HT1080 (cell line): Measurements from ENCODE around the gene IDS. TPM values are rescaled to one million over a fixed set of nuclear protein-coding genes. Genes with fewer than 3 reads are reported as not detected.
"Not testable (repeated sequence)": the region's sequence is repeated elsewhere in the genome, so short reads cannot be mapped to it uniquely, and the experiment has no call there.

Experiments
- DNase-seq: peaks from one replicate; pipeline ENCODE4 v3.0.0-alpha.2; 2015; ENCODE audit warnings: low read depth
- total RNA-seq: library from RNA; depleted of rRNA; stranded (reverse); fragments of >200 nt; shearing (Covaris generic); gene quantifications from 2 replicates; pipeline ENCODE4 v1.2.3, GENCODE V29; 2014

IDS gene
- total RNA-seq, 1 experiment from 2014 or later: 88.4 TPM

DNA sequence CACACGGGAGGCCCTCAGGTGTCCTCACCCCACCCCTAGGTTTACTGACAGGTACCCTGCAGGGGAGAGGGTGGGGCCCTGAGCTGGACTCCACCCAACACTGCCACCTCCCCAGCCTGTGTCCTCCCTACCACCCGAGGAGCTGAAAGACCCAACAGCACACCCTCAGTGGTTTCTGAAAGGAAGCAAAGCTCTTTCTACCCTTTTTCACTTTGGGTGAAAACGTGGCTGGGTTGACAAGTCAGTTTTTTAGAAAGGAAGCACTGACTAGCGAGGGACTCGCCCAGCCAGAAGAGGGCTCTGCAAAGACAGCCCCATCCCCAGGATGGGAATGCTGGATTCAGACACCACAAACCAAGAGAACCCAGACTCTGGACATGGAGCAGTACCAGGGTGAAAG lies 2.2 kb downstream of the IDS start:
- DNase-seq: not testable (repeated sequence)

DNA sequence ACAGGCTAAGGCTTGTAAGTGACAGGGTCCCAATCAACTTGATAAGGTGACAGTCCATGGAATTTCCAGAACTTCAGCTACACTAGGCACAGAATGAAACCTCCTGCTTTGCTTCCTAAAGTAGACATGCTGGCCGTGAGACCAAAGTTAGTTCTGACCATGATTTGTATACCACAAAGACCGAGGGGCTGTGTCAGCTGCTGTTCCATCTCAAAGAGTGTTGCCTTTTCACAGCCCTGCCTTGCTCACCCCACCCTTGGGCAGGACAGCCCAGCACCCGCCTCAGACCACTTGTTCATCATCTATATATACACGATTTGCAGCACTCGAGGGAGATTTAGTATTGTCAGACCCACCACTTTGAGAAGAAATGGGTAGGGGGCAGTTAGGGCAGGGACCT lies 5.3 kb downstream of the IDS start:
- no peak for DNase-seq

DNA sequence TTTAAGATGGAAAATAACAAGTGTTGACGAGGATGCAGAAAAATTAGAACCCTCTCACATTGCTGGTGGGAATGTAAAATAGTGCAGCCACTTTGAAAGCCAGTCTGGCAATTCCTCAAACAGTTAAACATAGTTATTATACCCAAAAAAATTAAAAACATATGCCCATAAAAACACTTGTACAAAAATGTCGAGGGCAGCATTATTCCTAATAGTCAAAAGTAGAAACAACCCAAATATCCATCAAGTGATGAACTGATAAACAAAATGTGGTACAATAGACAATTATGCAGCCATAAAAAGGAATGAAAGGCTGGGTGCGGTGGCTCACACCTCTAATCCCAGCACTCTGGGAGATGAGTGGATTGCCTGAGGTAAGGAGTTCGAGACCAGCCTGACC lies 6.3 kb downstream of the IDS start:
- no peak for DNase-seq

DNA sequence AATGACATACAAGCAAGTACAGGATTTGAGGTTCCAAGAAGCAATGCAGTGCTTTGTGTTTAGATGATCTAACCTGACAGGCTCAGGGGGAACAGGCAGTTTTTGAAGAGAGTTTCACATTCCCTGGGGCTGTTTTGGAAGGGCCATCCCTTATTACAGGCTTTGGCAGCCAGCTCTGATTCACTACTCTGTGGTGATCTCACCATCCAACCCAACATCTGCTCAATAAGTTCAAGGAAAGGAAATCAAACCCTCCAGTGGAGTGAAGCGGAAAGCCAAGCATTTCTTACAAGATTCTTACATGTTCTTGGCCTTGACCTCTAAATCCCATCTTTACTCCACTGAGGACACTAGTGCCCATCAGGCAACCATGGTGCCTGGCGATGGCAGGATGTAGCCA lies 7.5 kb downstream of the IDS start:
- peak; percentile 66 for DNase-seq

DNA sequence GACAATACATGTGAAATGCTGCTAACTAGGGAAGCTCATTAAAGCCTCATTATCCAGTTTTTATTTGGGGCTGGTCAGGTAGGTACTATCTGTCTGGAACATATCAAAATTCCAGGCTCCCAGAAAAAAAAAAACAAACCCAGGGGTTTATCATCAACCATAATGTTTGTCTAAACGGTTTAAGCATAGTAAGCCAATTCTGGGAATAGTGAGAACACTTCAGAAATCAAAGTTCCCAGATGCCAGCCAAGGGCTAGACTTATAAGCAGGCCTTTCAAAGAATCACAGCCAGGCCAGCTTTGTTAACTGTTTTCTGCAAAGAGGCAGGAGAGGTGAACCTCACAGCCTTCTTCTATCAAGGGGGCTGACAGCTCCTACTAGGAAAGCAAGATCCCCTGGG lies 8.1 kb downstream of the IDS start:
- DNase-seq: no peak

DNA sequence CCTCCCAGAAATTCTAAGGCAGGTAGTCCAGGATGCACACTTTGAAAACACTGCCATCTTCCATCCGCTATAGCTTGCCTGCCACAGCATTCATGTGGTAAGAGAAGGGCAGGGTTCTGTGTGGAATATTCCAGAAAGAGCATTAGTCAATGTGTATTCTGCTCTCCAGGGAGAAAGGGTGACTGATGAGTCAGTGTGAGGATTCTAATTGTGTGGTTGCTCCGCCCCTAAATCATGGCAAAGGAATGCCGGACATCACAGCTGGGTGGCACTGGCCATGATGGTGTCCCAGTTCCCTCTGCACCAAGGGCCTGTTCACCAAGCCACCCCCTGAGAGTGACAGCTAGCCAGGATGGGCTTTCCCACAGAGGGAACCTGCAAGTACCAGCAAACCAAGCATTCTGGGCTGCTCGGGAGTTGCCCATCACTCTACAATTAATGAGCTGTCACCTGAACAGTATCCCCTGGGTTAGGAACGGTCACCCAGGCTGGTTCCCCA lies 9.5 kb downstream of the IDS start:
- DNase-seq: peak; percentile 90

DNA sequence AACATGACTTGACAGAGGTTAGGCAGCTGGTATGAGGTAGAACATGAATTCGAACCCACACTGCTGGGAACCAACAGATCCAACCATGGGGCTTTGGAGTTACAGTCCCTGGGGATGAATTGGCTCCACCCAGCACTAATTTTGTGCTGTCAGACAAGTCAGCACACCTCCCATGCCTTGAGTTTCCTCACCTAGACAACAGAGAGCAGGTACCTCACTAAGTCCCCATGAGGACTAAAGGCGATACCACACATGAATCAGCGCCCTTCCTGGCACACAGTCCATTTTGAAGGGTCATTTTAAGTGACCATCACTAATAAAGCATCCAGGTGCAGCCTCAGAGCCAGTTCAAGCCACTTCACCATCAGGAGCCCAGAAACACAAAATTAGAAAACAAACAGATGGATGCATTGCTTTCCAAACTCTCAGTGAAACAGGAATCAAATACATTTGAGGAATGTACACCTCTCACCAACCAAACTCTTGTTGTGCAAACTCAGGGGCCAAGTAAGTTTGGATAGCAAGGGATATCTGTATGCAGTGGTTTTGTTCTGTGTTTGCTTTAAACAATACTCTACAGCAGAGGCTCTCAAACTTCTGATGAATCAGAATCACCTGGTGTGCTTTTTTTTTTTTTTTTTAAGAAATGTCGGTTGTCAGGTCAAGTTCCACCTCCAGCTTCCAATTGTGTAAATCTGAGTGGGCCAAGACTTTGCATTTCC lies 10.1 kb downstream of the IDS start:
- no peak for DNase-seq

DNA sequence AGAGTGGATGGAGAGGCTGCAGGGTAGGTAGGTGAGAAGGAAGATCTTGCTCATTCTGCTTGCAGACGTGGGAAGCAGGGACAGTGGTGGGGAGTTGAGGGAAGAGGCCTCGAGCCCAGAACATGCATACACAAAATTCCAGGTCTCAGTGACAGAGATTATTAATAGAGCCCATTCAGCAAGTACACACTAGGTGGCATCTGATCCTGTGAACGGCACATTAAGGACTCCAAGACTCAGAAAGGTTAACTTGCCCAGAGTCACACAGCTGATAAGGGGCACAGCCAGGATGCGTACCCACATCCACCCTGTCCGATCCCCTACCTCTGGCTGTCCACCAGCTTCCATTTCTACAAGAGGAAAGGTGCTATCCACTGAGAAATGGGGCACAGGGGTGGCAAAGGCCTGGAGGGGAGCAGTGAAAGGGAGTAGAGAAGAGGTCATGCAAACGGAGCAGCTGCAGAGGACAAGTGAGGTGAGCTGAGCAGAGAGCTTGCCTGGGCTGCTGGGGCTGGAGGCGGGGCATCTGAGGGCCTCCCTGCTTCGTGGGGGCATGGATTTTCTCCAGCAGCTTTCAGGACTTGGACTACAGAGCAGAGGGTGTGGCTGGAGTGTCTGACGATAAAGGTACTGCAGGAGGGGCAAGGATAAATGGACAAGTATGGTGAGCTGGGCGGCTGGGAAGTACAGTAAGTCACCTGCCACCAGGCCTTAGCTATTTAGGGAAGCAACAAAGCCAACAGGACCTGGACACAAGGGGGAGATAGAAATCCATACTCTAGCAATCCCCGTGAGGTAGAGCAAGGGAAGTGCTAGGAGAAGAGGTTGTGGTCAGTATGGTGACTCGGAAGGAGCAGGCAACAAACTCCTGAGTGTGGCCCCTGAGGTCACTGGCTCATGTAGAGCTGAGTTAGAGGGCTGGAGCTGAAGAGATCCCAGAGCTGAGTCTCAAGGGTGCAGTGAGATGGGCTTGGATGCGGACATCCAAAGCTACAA lies 11.2 kb downstream of the IDS start:
- peak; percentile 57 for DNase-seq

DNA sequence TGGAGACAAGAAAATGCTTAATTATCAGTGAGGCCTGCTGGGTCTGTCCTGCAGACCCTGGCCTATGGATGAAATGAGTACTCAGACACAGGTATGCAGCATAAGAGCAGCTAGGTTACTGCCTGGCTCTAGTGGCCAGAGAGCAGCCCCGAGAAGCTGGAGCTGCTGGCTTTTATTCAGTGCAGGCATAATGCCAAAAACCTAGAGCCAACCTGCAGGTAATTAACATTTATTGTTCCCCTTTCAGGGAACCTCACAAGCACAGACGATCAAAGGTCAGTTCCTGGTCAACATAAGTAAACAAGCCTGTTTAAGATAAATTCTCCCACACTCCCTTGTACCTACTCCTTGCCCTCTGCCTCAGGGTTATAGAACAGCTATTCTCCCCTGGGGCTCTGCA lies 13.3 kb downstream of the IDS start:
- DNase-seq: no peak

DNA sequence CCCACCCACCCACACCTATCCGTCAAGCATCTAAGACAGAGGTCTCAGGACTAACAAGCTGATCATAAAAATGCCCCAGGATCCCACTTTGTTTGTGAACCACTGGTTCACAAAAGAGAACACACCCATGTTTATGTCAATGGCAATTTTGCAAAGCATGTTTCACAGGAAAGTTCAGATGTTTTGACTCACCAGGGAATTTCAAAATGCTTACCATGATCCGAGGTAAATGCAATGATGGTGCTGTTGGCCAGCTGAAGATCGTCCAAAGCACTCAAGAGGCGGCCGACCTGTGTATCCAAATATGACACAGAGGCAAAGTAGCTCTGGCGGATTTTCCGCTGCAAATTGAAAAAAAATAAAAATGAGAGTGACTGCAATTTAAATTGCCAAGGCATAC lies 15.0 kb downstream of the IDS start:
- DNase-seq: no peak

DNA sequence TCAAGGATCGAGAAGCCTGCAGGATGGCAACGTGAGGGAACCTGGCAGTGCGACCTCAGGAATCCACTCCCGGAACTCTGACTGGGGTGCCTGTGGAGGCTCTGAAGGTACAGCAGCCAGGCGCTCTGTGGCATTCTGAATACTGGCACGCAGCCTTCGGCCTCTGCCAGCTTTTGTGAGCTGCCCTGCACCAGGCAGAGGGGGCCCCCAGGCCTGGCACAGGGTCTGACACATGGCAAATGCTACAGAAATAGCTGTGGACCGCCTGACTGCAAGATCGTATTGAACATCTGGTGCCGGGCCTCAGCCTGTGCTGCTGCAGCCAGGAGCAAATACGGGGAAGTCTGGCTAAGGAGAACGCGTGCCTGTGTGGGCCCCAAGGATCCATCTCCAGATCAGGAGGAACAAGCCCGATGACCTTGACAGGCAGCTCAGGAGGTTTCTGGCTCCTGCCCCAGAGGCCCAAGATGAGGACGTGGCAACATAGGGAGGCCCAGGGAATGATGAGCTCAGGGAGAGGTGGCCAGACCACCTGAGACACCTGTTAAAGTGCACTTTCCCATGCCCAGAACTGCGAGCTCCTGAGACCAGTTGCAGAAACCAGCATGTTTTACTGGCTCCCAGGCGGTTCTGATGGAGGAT lies 16.6 kb downstream of the IDS start:
- not testable (repeated sequence) for DNase-seq

DNA sequence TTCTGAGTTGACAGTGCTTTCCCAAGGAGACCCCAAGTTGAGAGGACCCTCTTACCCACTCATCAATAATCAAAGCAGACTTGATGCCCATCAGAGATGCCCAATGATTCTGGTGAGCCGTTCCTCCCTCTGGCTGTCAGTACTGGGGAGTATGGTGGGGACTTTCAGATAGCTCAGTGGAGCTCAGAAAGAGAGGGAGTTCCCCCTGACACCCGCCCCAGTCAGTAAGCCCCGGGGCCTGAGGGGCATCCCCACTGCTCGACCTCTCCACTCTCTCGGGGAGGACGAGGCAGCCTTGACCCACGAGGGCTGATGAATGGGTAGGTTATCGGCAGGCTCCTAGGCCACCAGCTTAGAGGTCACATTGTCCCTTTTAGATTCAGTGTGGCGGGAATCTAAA lies 17.1 kb downstream of the IDS start:
- not testable (repeated sequence) for DNase-seq

DNA sequence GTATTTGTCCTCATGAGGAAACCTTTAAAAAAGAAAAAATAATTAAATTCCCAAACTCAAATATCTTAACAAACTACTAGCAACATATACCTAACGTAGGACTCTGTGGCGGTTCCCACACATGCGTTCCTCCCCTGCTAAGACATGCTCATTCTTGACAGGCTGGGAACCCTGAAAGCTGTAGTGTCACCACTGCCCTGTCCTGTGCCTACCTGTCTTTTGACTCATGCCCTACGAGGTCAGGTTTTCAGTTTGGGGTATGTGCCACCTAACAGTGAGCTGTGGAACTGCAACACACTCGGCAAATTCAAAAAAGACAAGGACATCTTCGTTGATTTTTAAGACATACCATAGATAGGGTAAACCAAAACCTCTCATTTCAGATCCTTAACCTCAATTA lies 17.8 kb downstream of the IDS start:
- DNase-seq: no peak

DNA sequence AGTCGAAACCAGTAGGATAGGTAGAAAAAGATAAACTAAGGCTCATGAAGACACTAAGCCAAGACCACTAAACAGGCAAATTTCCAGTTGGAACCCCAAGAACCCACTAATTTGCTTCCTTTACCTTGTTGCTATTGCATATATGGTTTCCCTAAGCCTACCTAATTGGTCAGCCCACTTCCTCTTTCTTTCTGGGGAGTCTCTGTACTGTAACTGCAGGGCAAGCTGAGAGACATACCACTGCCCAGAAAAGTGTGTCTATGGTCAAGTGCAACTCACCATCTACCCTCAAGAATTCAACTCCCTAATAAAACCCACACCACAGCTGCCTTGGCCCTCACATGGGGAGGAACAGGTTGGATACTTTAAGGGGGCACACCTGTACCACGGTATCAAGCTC lies 28.6 kb downstream of the IDS start:
- DNase-seq: no peak

DNA sequence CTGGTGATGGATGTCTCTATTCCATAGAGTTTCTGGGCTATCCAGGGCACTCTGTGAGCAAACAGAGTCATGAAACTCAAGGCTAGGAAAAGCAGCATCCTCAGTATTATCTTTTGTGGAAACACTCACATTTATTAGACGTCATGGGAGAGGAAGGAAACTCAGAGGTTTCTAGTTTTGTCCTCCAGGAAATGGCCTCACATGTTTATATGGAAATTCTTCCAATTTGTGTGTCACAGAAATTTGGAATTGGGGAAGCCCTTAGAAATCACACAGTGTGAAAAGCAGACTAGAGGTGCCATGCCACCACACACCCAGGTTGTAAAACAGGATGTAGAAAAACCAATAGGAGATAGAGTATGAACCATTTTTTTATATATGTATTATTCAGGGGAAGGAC lies 31.1 kb downstream of the IDS start:
- no peak for DNase-seq

DNA sequence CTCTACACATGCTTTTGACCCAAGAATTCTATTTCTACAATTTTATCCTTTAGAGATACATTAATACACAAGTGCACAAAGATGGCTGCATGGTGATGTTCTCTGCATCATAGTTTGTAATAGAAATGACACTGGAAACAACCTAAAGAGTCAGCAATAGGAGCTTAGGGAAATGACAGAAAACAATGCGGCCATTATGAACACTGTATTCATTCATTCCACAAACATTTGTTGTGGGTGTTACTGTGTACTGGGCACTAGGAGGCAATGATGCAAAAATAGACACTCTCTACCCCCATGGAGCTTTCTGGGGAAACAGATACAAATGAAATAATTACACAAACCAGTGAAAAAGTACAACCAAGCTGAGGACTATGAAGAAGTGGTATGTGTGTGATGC lies 32.0 kb downstream of the IDS start:
- no peak for DNase-seq

DNA sequence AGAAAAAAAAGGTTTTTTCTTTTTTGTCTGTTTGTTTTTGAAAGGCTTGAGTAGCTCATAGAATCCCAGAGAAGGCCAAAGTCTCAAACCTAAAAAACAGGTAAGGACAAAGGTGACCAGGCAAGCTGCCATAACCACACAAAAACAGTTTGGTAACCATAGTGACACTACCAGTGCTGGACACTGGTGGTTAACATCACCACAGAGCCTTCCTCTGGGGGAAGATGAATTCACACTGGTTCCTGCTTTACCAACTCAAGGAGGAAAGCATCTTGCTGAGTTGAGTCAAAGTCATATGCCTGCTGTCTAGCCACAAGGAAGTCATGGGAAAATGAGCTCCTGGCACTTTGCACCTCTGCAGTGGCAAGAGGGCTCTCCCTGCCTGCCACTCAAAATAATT lies 32.5 kb downstream of the IDS start:
- peak; percentile 42 for DNase-seq

DNA sequence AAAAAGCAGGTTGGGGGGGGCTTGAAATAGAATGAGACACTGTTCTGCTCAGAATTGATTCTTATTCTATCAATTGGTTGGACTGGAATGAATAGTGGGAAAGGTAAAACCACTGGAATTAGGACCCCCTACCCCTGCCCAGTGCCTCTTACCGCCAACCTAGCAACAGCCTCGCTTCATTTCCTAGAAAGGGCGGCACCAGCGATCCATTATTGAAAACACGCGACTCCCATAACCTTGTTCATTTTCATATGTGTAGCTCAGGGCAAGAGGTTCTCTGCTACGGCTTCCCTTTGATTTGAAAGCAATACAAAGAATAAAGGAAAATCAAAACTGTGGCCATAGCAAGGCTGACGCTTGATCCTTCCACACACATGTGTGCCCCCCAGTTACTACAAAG lies 33.7 kb downstream of the IDS start:
- DNase-seq: no peak

DNA sequence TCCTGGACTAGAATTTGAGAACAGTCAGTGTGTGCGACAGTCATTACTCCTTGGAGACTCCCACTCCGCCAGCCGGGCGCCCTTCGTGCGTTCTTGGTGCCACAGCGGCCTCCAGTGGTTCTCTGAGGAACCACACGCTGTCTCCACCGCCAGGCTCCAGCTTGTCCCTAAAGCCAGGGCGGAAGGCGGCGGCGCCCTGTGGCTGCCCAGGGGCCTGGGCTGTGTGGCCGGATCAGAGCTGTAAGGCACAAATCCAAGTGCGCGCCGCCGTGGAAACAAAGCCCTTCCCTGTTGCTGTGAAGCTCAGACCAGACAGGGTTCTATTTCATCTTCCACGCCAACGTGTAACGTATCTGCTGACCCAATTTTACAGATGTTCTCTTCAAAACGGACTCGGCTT lies 34.2 kb downstream of the IDS start:
- peak; percentile 73 for DNase-seq

DNA sequence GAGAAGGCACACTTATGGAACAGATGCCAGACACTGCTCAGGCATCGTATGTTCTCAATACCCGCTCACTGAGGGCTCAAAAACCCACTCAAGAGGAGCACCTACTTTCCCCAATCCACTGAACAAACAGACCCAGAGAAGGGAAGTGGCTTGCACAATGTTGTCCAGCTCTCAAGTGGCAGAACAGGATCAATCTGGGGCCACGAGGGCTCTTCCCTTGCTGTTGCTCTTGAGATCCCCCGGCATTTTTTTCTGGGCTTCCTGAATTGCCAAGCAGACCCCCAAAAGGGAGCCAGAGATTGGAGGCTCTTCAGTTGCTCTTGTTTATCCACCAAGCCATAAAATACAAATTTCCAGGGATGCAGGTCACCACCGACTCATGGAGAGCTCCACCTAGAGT lies 35.7 kb downstream of the IDS start:
- DNase-seq: no peak

DNA sequence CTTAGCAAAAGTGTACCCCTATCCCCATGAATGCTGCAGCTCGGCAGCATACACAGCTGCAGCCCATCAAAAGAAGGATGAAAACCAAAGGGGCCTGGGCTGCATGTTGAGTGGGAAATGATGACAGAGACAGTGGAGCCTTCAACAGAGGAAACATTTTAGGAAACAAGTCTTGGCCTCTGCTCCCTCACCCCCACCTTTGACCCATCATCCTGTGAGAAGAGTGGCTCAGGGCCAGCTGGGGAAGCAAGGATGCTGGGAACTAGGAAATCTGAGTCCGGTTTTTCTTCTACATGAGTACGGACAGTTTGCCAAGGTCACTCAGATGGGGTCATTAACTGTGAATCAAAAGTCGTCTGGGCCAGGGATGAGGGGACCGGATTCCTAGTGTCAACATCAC lies 37.2 kb downstream of the IDS start:
- no peak for DNase-seq

DNA sequence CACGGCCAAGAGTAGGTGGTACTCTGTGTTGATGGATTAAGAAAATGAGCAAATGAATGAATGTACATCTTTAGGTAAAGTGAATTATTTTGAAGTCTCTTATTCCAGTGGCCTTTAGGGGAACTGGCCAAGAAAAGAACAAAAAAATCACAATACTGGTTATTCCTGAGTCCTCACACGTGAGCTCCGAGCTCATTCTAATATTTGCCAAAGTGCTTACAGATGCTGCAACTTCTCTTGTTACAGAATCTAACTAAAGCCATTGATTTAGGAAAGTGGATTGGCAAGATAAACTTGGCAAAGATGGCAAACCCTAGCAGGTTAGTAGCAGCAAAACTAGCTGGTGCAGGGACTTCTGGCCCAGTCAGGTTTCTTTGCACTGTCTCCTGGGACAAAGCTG lies 37.6 kb downstream of the IDS start:
- DNase-seq: no peak
